Mesenteric fat pad (tissue), 1 donor: ENCODE measurements around the gene FXR1. TPM values are rescaled to one million over a fixed set of nuclear protein-coding genes. Genes with fewer than 3 reads are reported as not detected.
"Not testable (repeated sequence)": the region's sequence is repeated elsewhere in the genome, so short reads cannot be mapped to it uniquely, and the experiment has no call there.

Experiments used
- DNase-seq: peaks from one replicate; pipeline ENCODE4 v3.0.0-alpha.2; 2020; ENCODE audit warnings: low spot score
- total RNA-seq: library from RNA; stranded (reverse); fragmentation: NEBNext Ultra II Directional; extraction: Animal tissue kit (Norgen Biotek cat#: 25700); gene quantifications from one replicate; pipeline ENCODE4 v1.2.1, GENCODE V29; 2021
- donor health status: DM: yes; HTN: yes; CAD: no.

FXR1 gene
- total RNA-seq, 1 donor from 2014 or later: 90.2 TPM

DNA sequence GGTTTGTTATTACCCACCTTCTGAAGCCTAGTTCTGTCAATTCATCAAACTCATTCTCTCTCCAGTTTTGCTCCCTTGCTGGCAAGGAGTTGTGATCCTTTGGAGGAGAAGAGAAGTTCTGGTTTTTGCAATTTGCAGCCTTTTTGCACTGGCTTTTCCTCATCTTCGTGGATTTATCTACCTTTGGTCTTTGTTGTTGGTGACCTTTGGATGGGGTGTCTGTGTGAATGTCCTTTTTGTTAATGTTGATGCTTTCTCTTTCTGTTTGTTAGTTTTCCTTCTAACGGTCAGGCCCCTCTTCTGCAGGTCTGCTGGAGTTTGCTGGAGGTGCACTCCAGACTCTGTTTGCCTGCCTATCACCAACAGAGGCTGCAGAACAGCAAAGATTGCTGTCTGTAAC, 91.0 kb downstream of the FXR1 start:
- not testable (repeated sequence) for DNase-seq

DNA sequence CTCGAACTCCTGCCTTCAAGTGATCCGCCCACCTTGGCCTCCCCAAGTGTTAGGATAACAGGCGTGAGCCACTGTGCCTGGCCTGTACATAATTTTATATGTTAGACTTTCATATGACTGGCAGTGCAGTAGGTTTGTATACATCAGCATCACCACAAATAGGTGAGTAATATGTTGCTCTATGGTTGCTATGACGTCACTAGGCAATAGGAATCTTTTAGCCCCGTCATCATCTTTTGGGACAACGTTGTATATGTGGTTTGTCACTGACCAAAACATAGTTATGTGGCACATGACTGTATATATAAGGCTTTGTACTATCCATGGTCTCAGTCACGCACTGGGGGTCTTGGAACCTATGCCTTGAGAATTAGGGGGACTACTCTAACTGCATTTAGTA, 94.1 kb downstream of the FXR1 start:
- DNase-seq: no peak

DNA sequence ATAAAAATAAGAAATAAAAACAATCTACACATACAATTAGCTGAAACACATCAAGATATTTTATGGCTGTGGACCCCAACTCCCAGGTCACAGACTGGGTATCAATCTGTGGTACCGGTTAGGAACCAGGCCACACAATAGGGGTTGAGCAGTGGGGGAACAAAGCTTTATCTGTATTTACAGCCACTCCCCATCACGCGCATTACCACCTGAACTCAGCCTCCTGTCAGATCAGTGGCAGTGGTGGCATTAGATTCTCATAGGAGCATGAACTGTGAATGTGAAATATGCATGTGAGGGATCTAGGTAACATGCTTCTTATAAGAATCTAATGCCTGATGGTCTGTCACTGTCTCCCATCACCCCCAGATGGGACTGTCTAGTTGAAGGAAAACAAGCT, 94.8 kb downstream of the FXR1 start:
- DNase-seq: no peak

DNA sequence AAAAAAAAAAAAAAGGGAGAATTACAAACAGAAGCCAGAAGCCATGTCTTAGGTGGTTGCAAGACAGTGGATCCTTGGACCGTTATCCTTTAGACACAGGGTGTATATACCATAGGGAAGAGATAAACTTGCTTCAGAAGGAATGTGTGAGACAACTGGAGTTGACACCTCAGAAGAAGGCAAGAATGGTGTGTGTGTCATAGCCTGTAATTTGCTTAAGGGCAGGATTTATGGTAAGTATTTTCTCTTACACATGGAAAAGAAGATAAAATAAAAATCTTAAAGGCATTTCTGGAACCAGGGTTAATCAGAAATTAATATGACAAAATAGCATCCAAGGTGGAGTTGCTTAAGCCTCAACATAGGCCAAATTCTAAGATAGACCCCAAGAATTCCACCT, 96.3 kb downstream of the FXR1 start:
- no peak for DNase-seq

DNA sequence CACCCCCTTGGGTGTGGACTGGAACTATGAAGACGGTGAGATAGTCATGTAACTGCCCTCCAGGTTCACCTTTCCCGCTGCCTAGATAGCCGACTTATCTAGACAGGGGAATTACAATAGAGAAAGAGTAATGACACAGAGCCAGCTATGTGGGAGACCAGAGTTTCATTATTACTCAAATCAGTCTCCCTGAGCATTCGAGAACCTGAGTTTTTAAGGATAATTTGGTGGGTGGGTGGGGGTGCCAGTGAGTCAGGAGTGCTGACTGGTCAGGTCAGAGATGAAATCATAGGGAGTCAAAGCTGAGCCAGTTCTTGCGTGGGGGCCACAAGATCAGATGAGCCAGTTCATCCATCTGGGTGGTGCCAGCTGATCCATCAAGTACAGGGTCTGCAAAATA, 96.8 kb downstream of the FXR1 start:
- DNase-seq: no peak

DNA sequence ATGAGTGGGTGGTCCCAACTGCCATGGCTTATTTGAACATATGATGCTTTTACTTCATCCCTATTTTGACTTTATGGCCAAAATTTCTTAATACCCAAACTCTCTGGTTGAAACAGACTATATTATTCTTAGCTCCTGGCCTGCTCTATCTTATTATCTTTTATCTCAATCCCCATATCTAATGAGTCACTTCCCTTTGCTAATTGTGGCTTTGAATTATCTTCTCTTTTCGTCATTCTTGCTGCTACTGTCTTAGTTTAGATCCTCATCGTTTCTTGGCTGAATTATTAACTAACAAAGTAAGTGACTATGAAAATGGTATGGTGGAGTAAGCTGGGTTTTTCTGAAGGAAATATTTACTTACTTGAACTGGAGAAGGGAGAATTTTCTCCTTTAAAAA, 105.2 kb downstream of the FXR1 start:
- no peak for DNase-seq

DNA sequence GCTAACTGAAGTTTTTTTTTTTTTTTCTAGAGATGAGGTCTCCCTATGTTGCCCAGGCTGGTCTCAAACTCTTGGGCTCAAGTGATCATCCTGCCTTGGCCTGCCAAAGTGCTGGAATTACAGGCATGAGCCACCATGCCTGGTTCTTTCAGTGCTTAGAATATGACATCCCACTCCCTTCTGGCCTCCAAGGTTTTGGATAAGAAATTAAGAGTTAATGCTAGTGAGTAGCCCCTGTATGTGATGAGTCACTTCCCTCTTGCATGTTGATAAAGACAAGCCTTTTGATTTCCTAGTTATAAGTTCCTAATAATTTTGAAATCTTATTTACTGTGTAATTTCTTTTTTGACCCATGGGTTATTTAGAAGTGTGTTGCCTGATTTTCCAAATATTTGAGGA, 112.7 kb downstream of the FXR1 start:
- DNase-seq: no peak

DNA sequence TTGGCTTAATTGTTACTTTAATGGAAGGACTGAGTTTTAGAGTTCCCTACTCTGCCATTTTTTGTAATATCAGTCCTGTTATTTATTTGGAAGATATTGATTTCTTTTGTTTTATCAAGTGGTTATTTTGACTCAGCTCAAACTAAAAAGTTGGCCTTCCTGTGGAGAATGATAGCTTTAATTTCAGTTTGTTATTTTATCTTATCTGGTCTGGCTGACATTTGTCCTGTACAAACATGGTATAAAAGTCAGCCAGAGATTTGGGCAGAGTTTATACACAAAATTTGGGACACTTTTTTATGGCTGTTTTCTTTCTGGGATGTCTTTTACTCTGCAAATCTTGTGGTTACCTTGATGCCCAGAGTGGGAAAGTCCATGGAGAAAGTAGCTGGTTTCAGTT, 118.5 kb downstream of the FXR1 start:
- DNase-seq: no peak

Other genes with a start within 250 kb of the FXR1 start
- gene CCDC39, start 233.2 kb upstream of the FXR1 start, total RNA-seq: 0.64 TPM
- gene DNAJC19, start 77.1 kb downstream of the FXR1 start, total RNA-seq: 37.4 TPM